NCI-H526 treated with DMSO at 0.1 percent for 48 hours (cell line): Measurements from ENCODE around the gene TDRD9.

Experiments used
- DNase-seq: peaks from one replicate; lab custom pipeline; 2025; lab: John Stamatoyannopoulos, UW

The TDRD9 gene

GRCh38 chr14:104075530-104076151 lies 147.4 kb downstream of the TDRD9 start:
- no peak for DNase-seq

- no peak for DNase-seq
These were observed 148.5 kb downstream of the TDRD9 start for GRCh38 chr14:104076743-104077142.

- DNase-seq = peak; percentile 80
These were observed 149.8 kb downstream of the TDRD9 start for GRCh38 chr14:104078031-104078455.

- DNase-seq = no peak
These were observed 152.4 kb downstream of the TDRD9 start for GRCh38 chr14:104080376-104081260.

- no peak for DNase-seq
These were observed 153.1 kb downstream of the TDRD9 start for GRCh38 chr14:104081261-104081835.

- DNase-seq = no peak
These were observed 153.8 kb downstream of the TDRD9 start for GRCh38 chr14:104081951-104082464.

- DNase-seq = no peak
These were observed 154.6 kb downstream of the TDRD9 start for GRCh38 chr14:104082807-104083206.

GRCh38 chr14:104084251-104085002 lies 156.2 kb downstream of the TDRD9 start:
- DNase-seq = no peak

GRCh38 chr14:104085032-104085888 lies 157.0 kb downstream of the TDRD9 start, which contains the start of gene ASPG:
TSS of gene ASPG (plus strand) at chr14:104085700. CDS start at chr14:104085771, 71 bp downstream.
- no peak for DNase-seq

- no peak for DNase-seq
These were observed 157.6 kb downstream of the TDRD9 start for GRCh38 chr14:104085889-104086201.

GRCh38 chr14:104086210-104086660 lies 158.0 kb downstream of the TDRD9 start:
- no peak for DNase-seq

- DNase-seq = no peak
These were observed 158.6 kb downstream of the TDRD9 start for GRCh38 chr14:104086661-104087461.

- no peak for DNase-seq
These were observed 159.2 kb downstream of the TDRD9 start for GRCh38 chr14:104087505-104087904.

GRCh38 chr14:104087981-104088850 lies 160.0 kb downstream of the TDRD9 start:
- DNase-seq = no peak

GRCh38 chr14:104090071-104090748 lies 162.0 kb downstream of the TDRD9 start:
- no peak for DNase-seq

- no peak for DNase-seq
These were observed 163.0 kb downstream of the TDRD9 start for GRCh38 chr14:104091061-104091926.

- no peak for DNase-seq
These were observed 163.9 kb downstream of the TDRD9 start for GRCh38 chr14:104091927-104092771.
